A549 (cell line): ENCODE data around the gene ZNF709. TPM values are rescaled to one million over a fixed set of nuclear protein-coding genes. Genes with fewer than 3 reads are reported as not detected.
A peak's percentile ranks its signal among the peaks of the same experiment; 100 is the strongest.

Experiments
- ATAC-seq, 2 experiments: fragments of 200-7000 bp in 1 of 2; fragments of >200 bp in 1 of 2; cut with Nextera tagmentation in 1 of 2; cut with Tn5 transposase in 1 of 2; 3 replicates each; pipeline versions ENCODE4 v1.8.0 to v1.9.1; 2018 to 2020; ENCODE audit warnings: mild to moderate bottlenecking in 1 of 2, moderate library complexity in 1 of 2
- CTCF ChIA-PET: fragments of 300-600 bp; sonication (Branson Sonifier 250); formaldehyde crosslinking; extraction: SDS; loops from one replicate; lab custom pipeline; 2021; ENCODE audit warnings: antibody characterized with exemption, inconsistent platforms; lab: Yijun Ruan, JAX
- POLR2A ChIA-PET: fragments of 350-600 bp; formaldehyde crosslinking; extraction: SDS; loops from one replicate; lab custom pipeline; 2021; ENCODE audit warnings: antibody characterized with exemption, inconsistent platforms; lab: Yijun Ruan, JAX
- DNase-seq, 2 experiments: peaks; one replicate each; pipeline versions ENCODE4 v3.0.0 to v3.0.0-alpha.2; 2011 to 2016; ENCODE audit warnings: low read depth in 1 of 2, low spot score in 1 of 2
- FAIRE-seq: peaks from 2 replicates; lab custom pipeline; 2011; peaks lifted over from hg19 to GRCh38; lab: Jason Lieb, UNC
- H3K27ac ChIP-seq, 2 experiments: fragments of >200 bp; sonication (Bioruptor Twin); formaldehyde crosslinking; 3 replicates each; pipeline ENCODE4 v1.5.1; 2016 to 2017
- H3K4me1 ChIP-seq: fragments of >200 bp; sonication (Bioruptor Twin); formaldehyde crosslinking; 3 replicates; pipeline ENCODE4 v1.6.1; 2016
- H3K4me2 ChIP-seq: fragments of >200 bp; sonication (Bioruptor Twin); formaldehyde crosslinking; 3 replicates; pipeline ENCODE4 v1.6.1; 2016
- H3K4me3 ChIP-seq: fragments of >200 bp; sonication (Bioruptor Twin); formaldehyde crosslinking; 3 replicates; pipeline ENCODE4 v1.5.1; 2016
- H3K9me3 ChIP-seq: fragments of >200 bp; sonication (Bioruptor Twin); formaldehyde crosslinking; 3 replicates; pipeline ENCODE4 v1.6.1; 2016
- CBX2 ChIP-seq: fragments of 200-600 bp; sonication (generic); IDR thresholded peaks from 2 replicates; pipeline ENCODE4 v1.6.1; 2016; ENCODE audit warnings: low read depth, mild to moderate bottlenecking, borderline replicate concordance
- ESRRA ChIP-seq: fragments of 150-350 bp; IDR thresholded peaks from 2 replicates; pipeline ENCODE4 v1.6.1; 2014; ENCODE audit warnings: mild to moderate bottlenecking, low read length, borderline replicate concordance
- FOSL2 ChIP-seq, 2 experiments: fragments of 450-650 bp in 1 of 2; fragments of >200 bp in 1 of 2; sonication (Bioruptor Twin) in 1 of 2; formaldehyde crosslinking; IDR thresholded peaks; 2 replicates each; pipeline versions ENCODE4 v1.5.0 to v1.6.1; 2016 to 2020; ENCODE audit warnings: mild to moderate bottlenecking in 1 of 2, moderate library complexity in 1 of 2
- FOXS1 ChIP-seq: fragments of 250-450 bp; sonication (Bioruptor Pico); IDR thresholded peaks from 2 replicates; pipeline ENCODE4 v1.5.0; 2020; ENCODE audit warnings: mild to moderate bottlenecking, moderate library complexity
- KDM1A ChIP-seq: fragments of 200-600 bp; sonication (generic); IDR thresholded peaks from 2 replicates; pipeline ENCODE4 v1.6.1; 2016; ENCODE audit warnings: low read depth, mild to moderate bottlenecking
- NPAS2 ChIP-seq: fragments of 250-450 bp; sonication (Bioruptor Pico); IDR thresholded peaks from 2 replicates; pipeline ENCODE4 v1.8.0; 2022; ENCODE audit warnings: mild to moderate bottlenecking, moderate library complexity, borderline replicate concordance
- POLR2A ChIP-seq: IDR thresholded peaks from 2 replicates; pipeline ENCODE4 v1.6.1; 2012; ENCODE audit warnings: mild to moderate bottlenecking, low read length
- POLR2AphosphoS2 ChIP-seq: conservative IDR thresholded peaks from 2 replicates; pipeline ENCODE4 v1.6.1; 2012; ENCODE audit warnings: low read length, improper control_type of control experiment, inconsistent platforms
- RAD21 ChIP-seq, 2 experiments: fragments of >200 bp in 1 of 2; sonication (Bioruptor Twin) in 1 of 2; formaldehyde crosslinking in 1 of 2; IDR thresholded peaks in 1 of 2; conservative IDR thresholded peaks in 1 of 2; 2 replicates in 1 of 2; 3 replicates in 1 of 2; pipeline ENCODE4 v1.6.1; 2012 to 2018; ENCODE audit warnings: inconsistent platforms in 1 of 2
- RNF2 ChIP-seq: fragments of 200-600 bp; sonication (generic); IDR thresholded peaks from 2 replicates; pipeline ENCODE4 v1.6.1; 2016; ENCODE audit warnings: low read depth, mild to moderate bottlenecking, antibody characterized with exemption, moderate library complexity, borderline replicate concordance
- SREBF2 ChIP-seq: fragments of 450-650 bp; IDR thresholded peaks from 2 replicates; pipeline ENCODE4 v1.6.1; 2014; ENCODE audit warnings: mild to moderate bottlenecking, moderate library complexity
- TP53 ChIP-seq: fragments of 250-450 bp; sonication (Bioruptor Pico); IDR thresholded peaks from 2 replicates; pipeline ENCODE4 v1.5.0; 2021; ENCODE audit warnings: mild to moderate bottlenecking, moderate library complexity
- ZNF302 ChIP-seq: fragments of 250-450 bp; sonication (Bioruptor Pico); IDR thresholded peaks from 2 replicates; pipeline ENCODE4 v1.9.0; 2021; ENCODE audit warnings: inconsistent platforms, mild to moderate bottlenecking, moderate library complexity
- WGBS: methylation state at CpG from one replicate; pipeline ENCODE4 v1.1.6; 2017; ENCODE audit errors: missing lambda C conversion rate; 5-methylcytosine and 5-hydroxymethylcytosine counted together
- polyA minus RNA-seq: library from RNA; depleted of rRNA, polyadenylated mRNA; stranded (reverse); fragments of >200 nt; gene quantifications from 2 replicates; pipeline ENCODE4 v1.2.3, GENCODE V29; 2011; rRNA and poly(A)+ RNA removed
- polyA plus RNA-seq, 4 experiments: library from polyadenylated mRNA; depleted of rRNA in 3 of 4; stranded (reverse); fragments of >200 nt; fragmentation: RNase III in 1 of 4; extraction: RNeasy Plus Mini Kit Qiagen cat#74134 plus additional on column Dnase treatment in 1 of 4; gene quantifications; 2 replicates in 3 of 4; 3 replicates in 1 of 4; pipeline ENCODE4 v1.2.3, GENCODE V29; 2011 to 2017
- TF ChIP-seq, protein P1 (sequence below): IDR thresholded peaks from 2 replicates; pipeline ENCODE4 v1.6.1; 2012; ENCODE audit warnings: low read depth, borderline replicate concordance
- TF ChIP-seq, protein P2 (sequence below): fragments of >200 bp; sonication (Bioruptor Twin); formaldehyde crosslinking; IDR thresholded peaks from 3 replicates; pipeline ENCODE4 v1.5.1; 2016
- TF ChIP-seq, protein P3 (sequence below): IDR thresholded peaks from 2 replicates; pipeline ENCODE4 v1.6.1; 2012
- TF ChIP-seq, protein P4 (sequence below): fragments of >200 bp; sonication (Bioruptor Twin); formaldehyde crosslinking; IDR thresholded peaks from 2 replicates; pipeline ENCODE4 v1.6.1; 2016
- TF ChIP-seq, protein P5 (sequence below): fragments of 150-350 bp; IDR thresholded peaks from 2 replicates; pipeline ENCODE4 v1.6.1; 2014; ENCODE audit warnings: low read depth, mild to moderate bottlenecking, low read length
- TF ChIP-seq, protein P6 (sequence below): fragments of >200 bp; sonication (Bioruptor Twin); formaldehyde crosslinking; IDR thresholded peaks from 3 replicates; pipeline ENCODE4 v1.6.1; 2016

Gene ZNF709
- polyA plus RNA-seq (2011; rRNA removed) (0.01 TPM in 1 of 2 replicates, not detected in the other), polyA plus RNA-seq (2017; fragmentation: RNase III; extraction: RNeasy Plus Mini Kit Qiagen cat#74134 plus additional on column Dnase treatment) (0.04 to 0.10 TPM in 2 of 3 replicates, not detected in the other), polyA minus RNA-seq (not detected in 2 replicates)
- polyA plus RNA-seq (2012; cell fraction: cytosol; rRNA removed): not detected in 2 replicates
- polyA plus RNA-seq (2012; cell fraction: nucleus; rRNA removed): not detected in 2 replicates

DNA sequence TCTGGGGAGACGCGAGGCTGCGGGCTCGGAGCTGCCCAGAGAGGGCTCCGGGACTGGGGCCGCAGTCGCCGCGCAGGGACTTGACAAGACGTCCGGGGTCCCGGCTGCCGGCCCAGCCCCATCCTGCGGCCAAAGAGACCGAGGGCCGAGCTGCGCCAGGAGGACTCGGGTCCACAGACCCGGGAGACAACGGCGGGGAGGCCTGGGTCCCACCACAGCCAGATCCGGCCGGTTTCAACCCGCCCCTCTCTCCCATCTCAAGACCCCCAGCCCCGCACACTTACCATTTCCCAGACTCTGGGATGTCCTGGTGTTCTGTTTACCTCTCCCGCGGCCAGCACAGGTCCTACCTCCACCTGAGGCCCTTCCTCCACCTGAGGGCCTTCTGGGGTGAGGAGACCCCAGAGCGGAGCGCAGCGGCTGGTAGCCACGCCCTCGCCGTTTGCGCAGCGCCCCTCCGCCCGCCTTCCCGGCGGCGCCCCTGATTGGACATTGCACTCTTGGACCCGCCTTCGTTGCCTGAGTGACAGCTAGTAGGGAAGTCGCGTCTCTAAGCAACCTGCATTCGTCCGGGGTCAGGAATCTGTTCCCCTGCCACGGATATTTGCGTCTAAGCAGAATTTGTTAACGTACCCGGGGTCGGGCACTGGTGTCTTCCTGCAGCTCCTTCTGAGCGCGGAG is at the start of gene ZNF709:
ZNF709 (minus strand) TSS at position 446 of the 681 bp plus-strand sequence; CDS start at position 287, 159 bp downstream.
- POLR2A ChIA-PET: no interaction called here
- no peak within 1 kb of the TSS for H3K4me2 ChIP-seq
- WGBS: 17% methylated on average over 13 of the region's 53 CpGs
- no peaks in the 10 kb centered on the region for H3K4me1 ChIP-seq
- no peak within 1 kb of the TSS for H3K4me3 ChIP-seq
- ATAC-seq (no peak), DNase-seq (no peak), FAIRE-seq (no peak)
- TF ChIP-seq CBX2 (no peak), POLR2A (no peak), ESRRA (no peak), NPAS2 (CRISPR knock-in tag) (no peak), FOXS1 (CRISPR knock-in tag) (no peak), ZNF302 (no peak), RNF2 (no peak), TP53 (no peak), POLR2AphosphoS2 (no peak), RAD21 (conservative IDR thresholded peaks at IDR 0.05 in 1 of 2, IDR thresholded peaks at IDR 0.05 in 1 of 2) (no peak)
- TF ChIP-seq, protein P1, sequence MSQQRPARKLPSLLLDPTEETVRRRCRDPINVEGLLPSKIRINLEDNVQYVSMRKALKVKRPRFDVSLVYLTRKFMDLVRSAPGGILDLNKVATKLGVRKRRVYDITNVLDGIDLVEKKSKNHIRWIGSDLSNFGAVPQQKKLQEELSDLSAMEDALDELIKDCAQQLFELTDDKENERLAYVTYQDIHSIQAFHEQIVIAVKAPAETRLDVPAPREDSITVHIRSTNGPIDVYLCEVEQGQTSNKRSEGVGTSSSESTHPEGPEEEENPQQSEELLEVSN: no peak
- TF ChIP-seq, protein P2, sequence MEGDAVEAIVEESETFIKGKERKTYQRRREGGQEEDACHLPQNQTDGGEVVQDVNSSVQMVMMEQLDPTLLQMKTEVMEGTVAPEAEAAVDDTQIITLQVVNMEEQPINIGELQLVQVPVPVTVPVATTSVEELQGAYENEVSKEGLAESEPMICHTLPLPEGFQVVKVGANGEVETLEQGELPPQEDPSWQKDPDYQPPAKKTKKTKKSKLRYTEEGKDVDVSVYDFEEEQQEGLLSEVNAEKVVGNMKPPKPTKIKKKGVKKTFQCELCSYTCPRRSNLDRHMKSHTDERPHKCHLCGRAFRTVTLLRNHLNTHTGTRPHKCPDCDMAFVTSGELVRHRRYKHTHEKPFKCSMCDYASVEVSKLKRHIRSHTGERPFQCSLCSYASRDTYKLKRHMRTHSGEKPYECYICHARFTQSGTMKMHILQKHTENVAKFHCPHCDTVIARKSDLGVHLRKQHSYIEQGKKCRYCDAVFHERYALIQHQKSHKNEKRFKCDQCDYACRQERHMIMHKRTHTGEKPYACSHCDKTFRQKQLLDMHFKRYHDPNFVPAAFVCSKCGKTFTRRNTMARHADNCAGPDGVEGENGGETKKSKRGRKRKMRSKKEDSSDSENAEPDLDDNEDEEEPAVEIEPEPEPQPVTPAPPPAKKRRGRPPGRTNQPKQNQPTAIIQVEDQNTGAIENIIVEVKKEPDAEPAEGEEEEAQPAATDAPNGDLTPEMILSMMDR: no peak
- TF ChIP-seq, protein P3, sequence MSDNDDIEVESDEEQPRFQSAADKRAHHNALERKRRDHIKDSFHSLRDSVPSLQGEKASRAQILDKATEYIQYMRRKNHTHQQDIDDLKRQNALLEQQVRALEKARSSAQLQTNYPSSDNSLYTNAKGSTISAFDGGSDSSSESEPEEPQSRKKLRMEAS: no peak
- CTCF ChIA-PET: no interaction called here
- no peaks in the 10 kb centered on the region for H3K9me3 ChIP-seq
- H3K27ac ChIP-seq: no peak within 1 kb of the TSS

DNA sequence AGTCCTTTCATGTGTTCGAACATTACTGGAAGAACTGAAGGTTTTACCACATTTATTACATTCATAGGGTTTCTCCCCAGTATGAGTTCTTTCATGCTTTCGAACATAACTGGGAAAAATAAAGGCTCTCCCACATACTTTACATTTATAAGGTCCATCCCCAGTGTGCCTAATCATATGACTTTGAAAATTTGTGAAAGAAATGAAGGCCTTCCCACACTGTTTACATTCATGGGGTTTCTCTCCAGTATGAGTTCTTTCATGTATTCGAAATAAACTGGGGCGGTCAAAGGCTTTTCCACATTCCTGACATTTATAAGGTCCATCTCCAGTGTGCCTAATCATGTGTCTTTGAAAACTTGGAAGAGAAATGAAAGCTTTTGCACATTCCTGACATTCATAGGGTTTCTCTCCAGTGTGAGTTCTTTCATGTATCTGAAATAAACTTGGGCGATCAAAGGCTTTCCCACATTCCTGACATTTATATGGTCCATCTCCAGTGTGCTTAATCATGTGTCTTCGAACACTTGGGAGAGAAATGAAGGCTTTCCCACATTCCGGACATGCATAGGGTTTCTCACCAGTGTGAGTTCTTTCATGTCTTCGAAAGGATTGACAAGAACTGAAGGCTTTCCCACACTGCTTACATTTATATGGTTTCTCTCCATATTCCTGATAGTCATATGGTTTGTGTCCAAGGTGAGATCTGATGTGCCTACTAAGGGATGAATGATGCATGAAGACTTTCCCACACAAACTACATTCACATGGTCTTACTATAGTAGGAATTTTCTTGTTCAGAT is 42.6 kb upstream of the ZNF709 start:
- Histone ChIP-seq H3K4me2 (no peak overlapping the region), H3K4me1 (no peaks in the 10 kb centered on the region), H3K27ac (no peak overlapping the region), H3K9me3 (peaks cover 96% of the 10 kb centered on the region), H3K4me3 (no peak overlapping the region)
- peak in 1 of 2 experiments; percentile 62 for DNase-seq
- ChIA-PET CTCF (no interaction called here), POLR2A (no interaction called here)
- WGBS: 91% methylated on average over 8 of the region's 8 CpGs
- no peak for ATAC-seq
- no peak for FAIRE-seq
- TF ChIP-seq, protein P3: no peak
- TF ChIP-seq, protein P4, sequence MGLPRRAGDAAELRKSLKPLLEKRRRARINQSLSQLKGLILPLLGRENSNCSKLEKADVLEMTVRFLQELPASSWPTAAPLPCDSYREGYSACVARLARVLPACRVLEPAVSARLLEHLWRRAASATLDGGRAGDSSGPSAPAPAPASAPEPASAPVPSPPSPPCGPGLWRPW: 0 out of 2 replicates have a peak, but pooled peaks have one; percentile 9
- TF ChIP-seq KDM1A: 0 out of 2 replicates have a peak, but pooled peaks have one; percentile 47

DNA sequence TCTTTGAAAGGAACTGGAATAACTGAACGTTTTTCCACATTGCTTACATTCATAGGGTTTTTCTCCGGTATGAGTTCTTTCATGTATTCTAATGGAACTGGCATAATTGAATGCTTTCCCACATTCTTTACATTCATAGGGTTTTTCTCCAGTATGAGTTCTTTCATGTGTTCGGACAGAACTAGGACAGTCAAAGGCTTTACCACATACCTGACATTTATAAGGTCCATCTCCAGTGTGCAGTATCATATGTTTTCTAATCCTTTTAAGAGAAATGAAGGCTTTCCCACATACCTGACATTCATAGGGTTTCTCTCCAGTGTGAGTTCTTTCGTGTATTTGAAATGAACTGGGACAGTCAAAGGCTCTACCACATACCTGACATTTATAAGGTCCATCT is 41.9 kb upstream of the ZNF709 start:
- Histone ChIP-seq H3K4me3 (no peak overlapping the region), H3K4me1 (no peaks in the 10 kb centered on the region), H3K27ac (no peak overlapping the region), H3K4me2 (no peak overlapping the region), H3K9me3 (peaks cover 98% of the 10 kb centered on the region)
- POLR2A ChIA-PET: no interaction called here
- CTCF ChIA-PET: no interaction called here
- DNase-seq: no peak
- TF ChIP-seq FOSL2 (IDR thresholded peaks at IDR 0.05): no peak
- TF ChIP-seq FOSL2 (CRISPR knock-in tag; IDR thresholded peaks at IDR 0.05): no peak
- TF ChIP-seq, protein P5, sequence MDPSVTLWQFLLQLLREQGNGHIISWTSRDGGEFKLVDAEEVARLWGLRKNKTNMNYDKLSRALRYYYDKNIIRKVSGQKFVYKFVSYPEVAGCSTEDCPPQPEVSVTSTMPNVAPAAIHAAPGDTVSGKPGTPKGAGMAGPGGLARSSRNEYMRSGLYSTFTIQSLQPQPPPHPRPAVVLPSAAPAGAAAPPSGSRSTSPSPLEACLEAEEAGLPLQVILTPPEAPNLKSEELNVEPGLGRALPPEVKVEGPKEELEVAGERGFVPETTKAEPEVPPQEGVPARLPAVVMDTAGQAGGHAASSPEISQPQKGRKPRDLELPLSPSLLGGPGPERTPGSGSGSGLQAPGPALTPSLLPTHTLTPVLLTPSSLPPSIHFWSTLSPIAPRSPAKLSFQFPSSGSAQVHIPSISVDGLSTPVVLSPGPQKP: no peak
- TF ChIP-seq SREBF2: no peak
- TF ChIP-seq, protein P6, sequence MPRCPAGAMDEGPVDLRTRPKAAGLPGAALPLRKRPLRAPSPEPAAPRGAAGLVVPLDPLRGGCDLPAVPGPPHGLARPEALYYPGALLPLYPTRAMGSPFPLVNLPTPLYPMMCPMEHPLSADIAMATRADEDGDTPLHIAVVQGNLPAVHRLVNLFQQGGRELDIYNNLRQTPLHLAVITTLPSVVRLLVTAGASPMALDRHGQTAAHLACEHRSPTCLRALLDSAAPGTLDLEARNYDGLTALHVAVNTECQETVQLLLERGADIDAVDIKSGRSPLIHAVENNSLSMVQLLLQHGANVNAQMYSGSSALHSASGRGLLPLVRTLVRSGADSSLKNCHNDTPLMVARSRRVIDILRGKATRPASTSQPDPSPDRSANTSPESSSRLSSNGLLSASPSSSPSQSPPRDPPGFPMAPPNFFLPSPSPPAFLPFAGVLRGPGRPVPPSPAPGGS: no peak
- no peak for ATAC-seq
- WGBS: 70% methylated on average over 4 of the region's 4 CpGs
- FAIRE-seq: no peak
